Omental fat pad (tissue), 4 donors: Measurements from ENCODE around the gene ZBTB22. TPM values are rescaled to one million over a fixed set of nuclear protein-coding genes. Genes with fewer than 3 reads are reported as not detected.

Experiments used
- ATAC-seq: fragments of 150-250 bp; one replicate; pipeline ENCODE4 v1.9.1; 2016; ENCODE audit warnings: mild to moderate bottlenecking, moderate library complexity; ENCODE audit not compliant: low FRiP score
- DNase-seq: peaks from one replicate; pipeline ENCODE4 v3.0.0-alpha.2; 2019; ENCODE audit warnings: low spot score
- total RNA-seq, 4 donors: library from RNA; depleted of rRNA; stranded (reverse); fragments of >200 nt; gene quantifications; one replicate each; pipeline ENCODE4 v1.1.0, GENCODE V29; 2016
- TF ChIP-seq, protein P1 (sequence below), 3 donors: fragments of 450-650 bp; IDR thresholded peaks; one replicate each; pipeline ENCODE4 v1.5.1; 2016 to 2017; ENCODE audit warnings: antibody characterized with exemption in 3 of 3, mild to moderate bottlenecking in 3 of 3, moderate library complexity in 2 of 3

Gene ZBTB22
- total RNA-seq, 4 donors from 2014 or later = 10.7 to 15.3 (median 11.6) TPM

DNA sequence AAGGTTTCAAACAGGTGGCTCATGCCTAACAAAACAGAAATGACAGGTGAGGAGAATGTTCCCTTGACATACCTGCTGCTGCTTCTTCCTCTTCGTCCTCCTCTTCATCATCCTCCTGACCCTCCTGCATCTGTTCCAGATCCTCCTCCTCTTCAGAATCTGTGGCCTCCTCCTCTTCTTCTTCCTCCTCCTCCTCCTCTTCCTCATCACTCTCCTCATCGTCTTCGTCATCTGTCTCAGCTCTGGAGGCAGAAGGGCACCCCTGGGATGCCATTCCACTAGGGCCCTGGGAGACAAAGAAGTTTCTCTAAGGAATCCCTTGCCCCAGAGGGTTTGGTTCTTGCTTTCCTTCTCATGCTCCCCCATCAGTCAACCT is 2.4 kb upstream of the ZBTB22 start:
- TF ChIP-seq, protein P1, sequence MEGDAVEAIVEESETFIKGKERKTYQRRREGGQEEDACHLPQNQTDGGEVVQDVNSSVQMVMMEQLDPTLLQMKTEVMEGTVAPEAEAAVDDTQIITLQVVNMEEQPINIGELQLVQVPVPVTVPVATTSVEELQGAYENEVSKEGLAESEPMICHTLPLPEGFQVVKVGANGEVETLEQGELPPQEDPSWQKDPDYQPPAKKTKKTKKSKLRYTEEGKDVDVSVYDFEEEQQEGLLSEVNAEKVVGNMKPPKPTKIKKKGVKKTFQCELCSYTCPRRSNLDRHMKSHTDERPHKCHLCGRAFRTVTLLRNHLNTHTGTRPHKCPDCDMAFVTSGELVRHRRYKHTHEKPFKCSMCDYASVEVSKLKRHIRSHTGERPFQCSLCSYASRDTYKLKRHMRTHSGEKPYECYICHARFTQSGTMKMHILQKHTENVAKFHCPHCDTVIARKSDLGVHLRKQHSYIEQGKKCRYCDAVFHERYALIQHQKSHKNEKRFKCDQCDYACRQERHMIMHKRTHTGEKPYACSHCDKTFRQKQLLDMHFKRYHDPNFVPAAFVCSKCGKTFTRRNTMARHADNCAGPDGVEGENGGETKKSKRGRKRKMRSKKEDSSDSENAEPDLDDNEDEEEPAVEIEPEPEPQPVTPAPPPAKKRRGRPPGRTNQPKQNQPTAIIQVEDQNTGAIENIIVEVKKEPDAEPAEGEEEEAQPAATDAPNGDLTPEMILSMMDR (IDR thresholded peaks at IDR 0.05) = no peak
- ATAC-seq (no peak), DNase-seq (no peak)

DNA sequence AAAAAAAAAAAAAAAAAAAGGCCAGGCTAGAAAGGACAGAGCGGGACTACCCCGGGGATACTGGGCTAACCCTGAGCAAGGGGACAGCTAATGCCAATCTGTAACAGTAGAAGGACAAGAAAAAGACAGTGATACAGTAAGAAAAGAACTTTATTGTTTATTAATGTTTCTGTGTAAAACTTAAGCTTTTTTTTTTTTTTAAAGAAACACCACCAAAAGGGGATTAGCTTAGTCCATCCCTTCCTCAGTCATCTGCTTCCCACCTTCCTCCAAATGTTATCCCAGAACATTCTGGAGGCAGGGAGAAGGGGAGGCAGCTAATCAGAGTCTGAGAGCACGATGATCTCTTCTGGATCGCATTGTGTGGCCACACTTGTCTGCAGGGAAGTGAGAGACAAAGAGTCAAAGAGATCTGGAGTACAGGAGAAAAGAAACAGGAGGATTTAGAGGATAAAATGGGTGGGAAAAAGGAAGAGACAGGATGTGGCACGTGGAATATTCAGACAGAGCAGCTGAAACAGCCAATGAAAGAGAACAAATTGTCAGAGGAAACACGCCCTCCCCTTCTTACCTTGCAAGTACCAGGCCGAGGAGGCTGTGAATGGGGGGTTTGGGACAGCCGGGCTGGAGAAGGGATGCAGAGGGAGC is 1.0 kb upstream of the ZBTB22 start:
- no peak for DNase-seq
- TF ChIP-seq, protein P1 (IDR thresholded peaks at IDR 0.05) = no peak
- no peak for ATAC-seq

DNA sequence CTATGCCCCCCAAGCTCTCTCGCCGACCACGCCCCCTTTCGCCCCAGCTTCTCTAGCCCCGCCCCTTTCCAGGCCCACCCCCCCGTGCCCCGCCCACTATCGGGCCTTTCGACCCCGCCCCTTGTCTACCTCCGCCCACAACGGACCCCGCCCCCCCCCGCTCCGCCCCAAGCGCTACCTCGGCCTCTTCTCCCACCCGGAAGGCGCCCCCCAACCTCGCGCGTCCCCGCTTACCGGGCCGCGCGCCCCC is 200 bp downstream of the ZBTB22 start:
- DNase-seq = no peak
- ATAC-seq = no peak
- TF ChIP-seq, protein P1 (IDR thresholded peaks at IDR 0.05) = no peak

DNA sequence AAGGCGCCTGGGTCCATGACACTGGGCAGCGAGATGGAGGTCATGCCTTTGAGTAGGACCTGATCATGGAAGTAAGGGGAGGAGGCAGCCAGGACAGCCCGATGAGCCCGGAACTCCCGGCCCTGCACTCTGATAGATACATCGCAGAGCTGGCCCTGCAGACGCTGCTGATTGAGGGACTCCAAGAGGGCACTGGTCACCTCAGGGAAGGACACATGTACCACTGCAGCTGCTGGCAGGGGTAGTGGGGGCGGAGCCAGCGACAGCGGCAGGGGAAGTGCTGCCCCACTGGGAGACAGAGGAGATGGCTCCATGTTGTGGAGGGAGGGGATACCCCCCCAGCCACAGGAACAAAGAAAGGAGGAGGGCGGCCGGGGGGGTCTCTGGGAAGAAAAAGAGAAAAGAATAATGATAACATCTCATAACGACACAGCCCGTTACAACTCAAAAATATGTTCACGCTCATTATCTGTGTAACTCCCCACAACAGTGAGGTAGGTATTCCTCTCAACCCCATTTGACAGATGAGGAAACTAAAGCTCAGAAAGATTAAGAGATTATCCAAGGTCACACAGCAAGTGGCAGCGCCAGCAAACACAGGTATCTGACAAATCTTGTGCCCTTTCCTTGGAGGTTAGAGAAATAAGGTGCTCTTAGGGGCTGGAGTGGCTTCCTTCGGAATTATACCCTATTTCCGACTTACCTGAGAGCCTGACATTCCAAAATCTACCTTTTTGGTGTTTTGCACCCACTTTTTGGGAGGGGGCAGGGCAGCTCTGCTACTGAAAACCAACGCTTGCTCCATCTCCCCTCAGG is 733 bp downstream of the ZBTB22 start:
- ATAC-seq (no peak), DNase-seq (no peak)
- TF ChIP-seq, protein P1 (IDR thresholded peaks at IDR 0.05) = no peak

DNA sequence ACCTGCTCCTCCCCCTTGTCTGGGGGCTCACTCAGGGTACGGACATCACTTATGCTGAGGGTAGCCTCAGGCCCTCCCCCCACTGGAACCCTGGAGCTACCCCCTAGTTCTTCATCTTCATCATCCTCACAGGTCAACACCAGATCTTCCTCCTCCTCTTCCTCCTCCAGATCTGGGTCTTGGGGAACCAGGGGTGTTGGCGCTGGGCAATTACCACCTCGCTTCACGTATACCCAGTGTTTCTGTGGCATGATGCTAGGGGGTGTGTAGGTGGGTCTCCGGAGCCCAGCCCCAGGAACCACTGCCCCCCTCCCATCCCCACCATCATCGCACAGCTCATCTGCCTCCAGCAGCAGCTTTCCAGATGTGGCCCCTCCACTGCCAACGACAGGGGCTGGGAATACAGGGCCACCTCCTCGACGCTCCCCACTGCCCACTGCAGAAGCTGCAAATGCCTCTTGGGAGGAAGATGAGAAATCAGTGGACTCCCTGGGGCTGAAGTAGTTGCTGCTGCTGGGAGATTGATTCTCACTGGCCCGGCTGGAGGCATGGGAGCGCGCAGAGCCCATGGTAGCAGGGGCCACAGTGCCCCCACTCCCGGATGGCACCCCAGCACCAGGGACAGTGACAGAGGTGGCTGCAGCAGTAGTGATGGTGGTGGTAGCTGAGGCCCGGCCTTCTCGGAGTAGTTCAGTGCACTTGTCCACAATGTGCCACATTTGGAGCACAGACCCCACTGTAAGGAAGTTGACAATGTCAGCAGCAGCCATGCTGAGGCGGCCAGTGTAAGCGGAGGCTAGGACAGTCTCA is 1.5 kb downstream of the ZBTB22 start:
- ATAC-seq (no peak), DNase-seq (no peak)
- TF ChIP-seq, protein P1 (IDR thresholded peaks at IDR 0.05) = no peak

DNA sequence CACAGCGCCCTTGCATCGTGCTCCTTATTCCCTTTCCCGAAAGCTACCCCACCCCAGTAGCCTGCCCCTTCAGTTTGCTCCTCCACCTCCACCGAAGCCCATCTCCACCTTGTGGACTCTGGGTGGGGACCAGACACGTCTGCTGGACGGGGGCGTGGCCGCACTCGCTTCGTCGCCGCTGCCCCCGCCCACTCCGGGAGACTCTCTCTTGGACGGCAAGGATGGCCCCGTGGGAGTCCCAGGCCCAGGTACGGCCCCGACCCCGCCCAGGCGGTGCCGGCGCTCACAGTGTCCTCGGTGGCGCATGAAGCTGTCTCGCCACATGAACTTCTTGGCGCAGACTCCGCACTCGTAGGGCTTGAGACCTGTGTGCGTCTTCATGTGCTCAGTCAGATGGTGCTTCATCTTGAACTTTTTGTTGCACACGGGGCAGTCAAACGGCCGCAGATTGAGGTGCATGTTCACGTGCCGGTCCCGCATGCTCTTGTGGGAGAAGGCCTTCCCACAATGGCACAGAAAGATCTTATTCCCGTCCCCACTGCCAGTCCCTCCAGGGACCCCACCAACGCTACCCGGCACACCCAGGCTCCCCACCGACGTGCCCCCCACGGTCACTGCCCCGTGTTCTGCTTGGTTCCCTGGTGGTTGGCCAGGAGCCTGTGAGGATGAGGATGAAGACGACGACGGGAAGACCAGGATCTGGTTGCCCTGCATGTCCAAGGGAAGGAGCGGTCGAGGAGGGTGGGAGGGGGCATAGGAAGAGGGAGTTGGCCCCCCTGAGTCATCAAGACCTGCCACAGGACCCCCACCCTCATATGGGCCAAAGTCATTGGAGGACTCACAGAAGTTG is 2.4 kb downstream of the ZBTB22 start:
- TF ChIP-seq, protein P1 (IDR thresholded peaks at IDR 0.05) = no peak
- ATAC-seq = no peak
- no peak for DNase-seq
